Naive B cell (primary cell): ENCODE data around the gene CFAP20DC. TPM values are rescaled to one million over a fixed set of nuclear protein-coding genes. Genes with fewer than 3 reads are reported as not detected.
A peak's percentile ranks its signal among the peaks of the same experiment; 100 is the strongest.

Experiments used
- ATAC-seq, 2 donors: fragments of 150-1000 bp; cut with Tn5 transposase; 2 replicates each; pipeline ENCODE4 v1.10.0; 2021; ENCODE audit warnings: low read depth in 2 of 2, mild to moderate bottlenecking in 2 of 2, moderate library complexity in 2 of 2
- DNase-seq: peaks from one replicate; pipeline ENCODE4 v3.0.0; 2022
- H3K27ac Mint-ChIP-seq, 6 donors: one replicate each; pipeline ENCODE4 v1.8.0; 2020 to 2022; ENCODE audit warnings: mild to moderate bottlenecking in 6 of 6, mixed read lengths in 6 of 6, moderate library complexity in 5 of 6, inconsistent platforms in 2 of 6
- H3K27me3 Mint-ChIP-seq, 3 donors: one replicate each; pipeline ENCODE4 v1.8.0; 2021 to 2022; ENCODE audit warnings: mixed read lengths in 3 of 3, mild to moderate bottlenecking in 1 of 3
- H3K36me3 Mint-ChIP-seq, 2 donors: one replicate each; pipeline ENCODE4 v1.8.0; 2020 to 2022; ENCODE audit warnings: mixed read lengths in 2 of 2, inconsistent platforms in 1 of 2, mild to moderate bottlenecking in 1 of 2
- H3K4me1 Mint-ChIP-seq, 3 donors: one replicate each; pipeline ENCODE4 v1.8.0; 2020 to 2022; ENCODE audit warnings: mixed read lengths in 3 of 3, inconsistent platforms in 1 of 3, mild to moderate bottlenecking in 1 of 3, moderate library complexity in 1 of 3
- H3K4me3 Mint-ChIP-seq, 8 donors: one replicate each; pipeline ENCODE4 v1.8.0; 2020 to 2022; ENCODE audit warnings: mild to moderate bottlenecking in 8 of 8, mixed read lengths in 8 of 8, moderate library complexity in 8 of 8, inconsistent platforms in 2 of 8
- H3K9me3 Mint-ChIP-seq, 7 donors: one replicate each; pipeline ENCODE4 v1.8.0; 2020 to 2022; ENCODE audit warnings: mixed read lengths in 7 of 7, mild to moderate bottlenecking in 5 of 7, inconsistent platforms in 2 of 7, moderate library complexity in 1 of 7
- polyA plus RNA-seq, 6 donors: library from polyadenylated mRNA; unstranded; fragments of 300-500 nt; fragmentation: Illumina TruSeq; gene quantifications; one replicate each; pipeline ENCODE4 v1.2.3, GENCODE V29; 2021; ENCODE audit warnings: low read depth in 6 of 6

CFAP20DC gene
- polyA plus RNA-seq, 6 donors from 2014 or later = 0.58 to 2.7 (median 0.62) TPM; not detected in 3

DNA sequence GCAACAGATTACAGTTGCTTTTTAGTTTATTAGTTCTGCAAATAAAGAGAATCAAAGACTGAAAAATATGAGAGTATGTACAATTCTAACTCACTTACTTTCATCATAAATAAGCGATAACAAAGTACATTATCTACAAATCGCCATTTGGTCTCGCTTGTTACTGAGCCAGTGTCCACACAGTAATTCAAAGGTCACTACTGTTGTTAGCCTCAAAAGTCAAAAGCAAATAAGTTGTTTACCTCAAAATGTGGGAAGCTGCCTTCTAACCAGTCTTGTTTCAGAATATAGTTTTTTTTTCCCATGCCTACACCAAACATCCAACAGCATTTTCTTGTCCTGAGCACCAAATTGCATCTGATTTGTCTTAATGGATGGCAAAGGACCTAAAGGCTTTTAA lies 255.9 kb downstream of the CFAP20DC start:
- Mint-ChIP-seq H3K27ac (peak overlapping the region in 1 of 6 donors; percentile 55), H3K4me3 (no peak overlapping the region), H3K4me1 (no peaks in the 10 kb centered on the region), H3K36me3 (no peaks in the 10 kb centered on the region), H3K9me3 (no peaks in the 10 kb centered on the region), H3K27me3 (no peaks in the 10 kb centered on the region)
- ATAC-seq = no peak
- no peak for DNase-seq

DNA sequence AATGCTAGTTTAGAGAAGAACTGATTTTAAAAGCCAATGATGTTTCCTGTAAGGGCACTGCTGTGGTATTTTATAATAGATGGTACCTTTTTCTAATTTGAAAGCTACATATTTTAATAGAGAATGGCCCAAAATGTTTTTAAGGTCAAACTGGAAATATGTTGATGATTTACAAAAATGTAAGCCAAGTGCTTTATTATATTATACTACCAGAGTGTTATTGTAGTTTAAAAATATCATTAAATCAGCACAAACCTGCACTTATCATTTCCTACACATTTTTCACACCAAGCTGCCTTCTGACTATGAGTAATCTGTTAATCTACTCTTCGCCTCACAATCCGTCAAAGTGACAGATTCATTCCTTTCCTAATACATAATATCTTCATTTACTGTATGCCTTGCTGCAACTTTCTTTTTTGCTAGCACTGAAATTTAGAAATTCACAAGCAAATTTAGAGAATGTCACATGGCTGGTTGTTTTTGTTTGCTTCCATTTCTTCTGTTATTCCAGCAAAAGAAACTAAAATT lies 256.8 kb downstream of the CFAP20DC start:
- no peak overlapping the region for H3K4me3 Mint-ChIP-seq
- H3K36me3 Mint-ChIP-seq = no peaks in the 10 kb centered on the region
- no peaks in the 10 kb centered on the region for H3K4me1 Mint-ChIP-seq
- H3K27me3 Mint-ChIP-seq = no peaks in the 10 kb centered on the region
- ATAC-seq = no peak
- no peak overlapping the region for H3K27ac Mint-ChIP-seq
- H3K9me3 Mint-ChIP-seq = no peaks in the 10 kb centered on the region
- no peak for DNase-seq

DNA sequence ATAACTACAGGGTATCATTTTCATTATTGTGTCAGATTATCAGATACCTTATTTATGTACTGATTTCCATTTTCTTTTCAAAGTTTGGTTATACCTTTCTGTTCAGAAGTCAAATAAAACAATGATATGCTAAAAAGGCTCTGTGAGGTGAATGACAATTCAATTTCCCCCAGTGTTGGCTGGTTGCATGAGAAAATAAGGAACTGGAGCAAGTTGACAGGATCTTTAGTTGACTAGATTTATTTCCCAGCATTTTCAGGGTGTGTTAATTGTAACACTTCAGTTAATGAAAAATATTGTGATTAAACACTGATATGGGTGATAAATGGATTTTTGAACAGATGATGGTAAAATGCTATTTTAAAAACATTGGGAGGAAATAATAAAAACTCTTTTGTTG lies 260.4 kb downstream of the CFAP20DC start:
- no peak overlapping the region for H3K27ac Mint-ChIP-seq
- no peak overlapping the region for H3K4me3 Mint-ChIP-seq
- no peaks in the 10 kb centered on the region for H3K27me3 Mint-ChIP-seq
- H3K4me1 Mint-ChIP-seq = no peaks in the 10 kb centered on the region
- no peak for ATAC-seq
- DNase-seq = no peak
- H3K36me3 Mint-ChIP-seq = no peaks in the 10 kb centered on the region
- no peaks in the 10 kb centered on the region for H3K9me3 Mint-ChIP-seq

DNA sequence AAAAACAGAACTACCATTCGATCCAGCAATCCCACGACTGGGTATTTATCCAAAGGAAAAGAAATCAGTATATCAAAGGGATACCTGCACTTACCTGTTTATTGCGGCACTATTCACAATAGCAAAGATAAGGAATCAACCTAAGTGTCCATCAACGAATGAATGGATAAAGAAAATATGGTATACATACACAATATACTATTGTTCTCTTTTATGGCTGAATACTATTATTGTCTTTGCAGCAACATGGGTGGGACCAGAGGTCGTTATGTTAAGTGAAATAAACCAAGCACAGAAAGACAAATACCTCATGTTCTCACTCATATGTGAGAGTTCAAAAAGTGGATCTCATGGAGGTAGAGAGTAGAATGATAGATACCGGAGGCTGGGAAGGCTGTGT lies 264.9 kb downstream of the CFAP20DC start:
- ATAC-seq (no peak), DNase-seq (no peak)
- peaks cover 7 to 25% (median 14%) of the 10 kb centered on the region in 7 donors for H3K9me3 Mint-ChIP-seq
- H3K27ac Mint-ChIP-seq = no peak overlapping the region
- peaks cover 0 to 6% of the 10 kb centered on the region in 2 donors for H3K36me3 Mint-ChIP-seq
- H3K27me3 Mint-ChIP-seq = no peaks in the 10 kb centered on the region
- H3K4me3 Mint-ChIP-seq = no peak overlapping the region
- no peaks in the 10 kb centered on the region for H3K4me1 Mint-ChIP-seq

DNA sequence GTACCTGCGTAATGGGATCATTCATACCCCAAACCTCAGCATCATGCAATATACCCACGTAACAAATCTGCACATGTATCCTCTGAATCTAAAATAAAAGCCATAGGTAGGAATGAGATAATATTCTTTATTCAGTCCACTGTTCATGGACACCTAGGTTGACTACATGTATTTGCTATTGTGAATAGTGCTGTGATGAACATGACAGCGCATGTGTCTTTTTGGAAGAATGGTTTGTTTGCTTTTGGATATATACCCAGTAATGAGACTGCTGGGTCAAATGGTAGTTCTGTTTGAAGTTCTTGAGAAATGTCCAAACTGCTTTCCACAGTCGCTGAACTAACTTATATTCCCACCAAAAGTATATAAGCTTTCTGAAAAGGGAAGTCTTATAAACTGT lies 265.4 kb downstream of the CFAP20DC start:
- DNase-seq (no peak), ATAC-seq (no peak)
- H3K36me3 Mint-ChIP-seq = peaks cover 0 to 11% of the 10 kb centered on the region in 2 donors
- no peaks in the 10 kb centered on the region for H3K4me1 Mint-ChIP-seq
- H3K9me3 Mint-ChIP-seq = peaks cover 10 to 29% (median 16%) of the 10 kb centered on the region in 7 donors
- H3K4me3 Mint-ChIP-seq = no peak overlapping the region
- H3K27me3 Mint-ChIP-seq = no peaks in the 10 kb centered on the region
- H3K27ac Mint-ChIP-seq = no peak overlapping the region

DNA sequence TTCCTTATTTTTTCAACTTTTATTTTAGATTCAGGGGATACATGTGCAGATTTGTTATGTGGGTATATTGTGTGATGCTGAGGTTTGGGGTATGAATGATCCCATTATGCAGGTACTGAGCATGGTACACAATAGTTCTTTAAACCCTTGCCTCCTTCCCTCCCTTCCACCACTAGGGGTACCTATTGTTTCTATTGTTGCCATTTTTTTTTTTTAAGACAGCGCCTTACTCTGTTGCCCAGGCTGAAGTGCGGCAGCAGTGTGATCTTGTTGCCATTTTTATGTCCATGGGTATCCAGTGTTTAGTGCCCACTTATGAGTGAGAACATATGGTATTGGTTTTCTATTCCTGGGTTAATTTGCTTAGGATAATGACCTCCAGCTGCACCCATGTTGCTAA lies 266.0 kb downstream of the CFAP20DC start:
- peaks cover 0 to 17% of the 10 kb centered on the region in 2 donors for H3K36me3 Mint-ChIP-seq
- H3K4me1 Mint-ChIP-seq = no peaks in the 10 kb centered on the region
- H3K9me3 Mint-ChIP-seq = peaks cover 14 to 35% (median 21%) of the 10 kb centered on the region in 7 donors
- no peak overlapping the region for H3K4me3 Mint-ChIP-seq
- no peaks in the 10 kb centered on the region for H3K27me3 Mint-ChIP-seq
- DNase-seq (no peak), ATAC-seq (no peak)
- H3K27ac Mint-ChIP-seq = no peak overlapping the region

DNA sequence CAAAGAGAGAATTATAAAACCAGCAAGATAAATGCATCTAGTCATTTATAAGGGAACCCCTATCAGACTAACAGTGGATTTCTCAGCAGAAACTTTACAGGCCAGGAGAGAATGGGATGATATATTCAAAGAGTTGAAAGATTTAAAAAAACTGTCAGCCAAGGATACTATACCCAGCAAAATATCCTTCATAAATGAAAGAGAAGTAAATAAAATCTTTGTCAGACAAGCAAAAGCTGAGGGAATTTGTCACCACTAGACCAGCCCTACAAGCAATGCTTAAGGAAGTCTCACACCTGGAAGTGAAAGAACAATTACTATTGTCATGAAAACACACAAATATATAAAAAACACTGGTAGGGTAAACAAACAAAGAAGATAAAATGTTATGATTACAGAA lies 269.9 kb downstream of the CFAP20DC start:
- no peak for ATAC-seq
- no peak for DNase-seq
- H3K4me1 Mint-ChIP-seq = no peaks in the 10 kb centered on the region
- H3K4me3 Mint-ChIP-seq = no peak overlapping the region
- peaks cover 0 to 22% of the 10 kb centered on the region in 2 donors for H3K36me3 Mint-ChIP-seq
- H3K27me3 Mint-ChIP-seq = peaks cover 0 to 2% (median 0%) of the 10 kb centered on the region in 3 donors
- peaks cover 17 to 42% (median 29%) of the 10 kb centered on the region in 7 donors for H3K9me3 Mint-ChIP-seq
- H3K27ac Mint-ChIP-seq = no peak overlapping the region

DNA sequence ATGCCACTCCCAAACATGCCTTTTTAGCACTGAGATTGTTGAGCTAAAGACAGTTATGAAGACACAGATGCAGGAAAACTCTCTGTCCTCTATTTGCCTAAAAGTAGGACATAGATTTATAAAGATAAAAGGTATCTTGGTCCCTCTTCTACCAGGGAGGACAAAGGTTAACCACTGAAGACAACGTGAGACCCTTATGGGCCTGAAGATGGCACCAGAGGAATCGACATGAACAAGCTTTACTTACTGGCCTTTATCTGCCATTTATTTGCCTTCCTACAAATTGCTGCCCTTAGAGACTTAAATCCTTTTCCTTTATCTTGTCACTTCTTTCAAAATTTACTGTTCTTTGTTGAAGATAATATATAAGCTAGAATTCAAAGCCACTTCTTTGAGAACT lies 273.6 kb downstream of the CFAP20DC start:
- H3K4me1 Mint-ChIP-seq = no peaks in the 10 kb centered on the region
- H3K36me3 Mint-ChIP-seq = peaks cover 0 to 22% of the 10 kb centered on the region in 2 donors
- peaks cover 13 to 33% (median 25%) of the 10 kb centered on the region in 7 donors for H3K9me3 Mint-ChIP-seq
- no peak overlapping the region for H3K4me3 Mint-ChIP-seq
- ATAC-seq (no peak), DNase-seq (no peak)
- peaks cover 0 to 4% (median 0%) of the 10 kb centered on the region in 3 donors for H3K27me3 Mint-ChIP-seq
- H3K27ac Mint-ChIP-seq = no peak overlapping the region

DNA sequence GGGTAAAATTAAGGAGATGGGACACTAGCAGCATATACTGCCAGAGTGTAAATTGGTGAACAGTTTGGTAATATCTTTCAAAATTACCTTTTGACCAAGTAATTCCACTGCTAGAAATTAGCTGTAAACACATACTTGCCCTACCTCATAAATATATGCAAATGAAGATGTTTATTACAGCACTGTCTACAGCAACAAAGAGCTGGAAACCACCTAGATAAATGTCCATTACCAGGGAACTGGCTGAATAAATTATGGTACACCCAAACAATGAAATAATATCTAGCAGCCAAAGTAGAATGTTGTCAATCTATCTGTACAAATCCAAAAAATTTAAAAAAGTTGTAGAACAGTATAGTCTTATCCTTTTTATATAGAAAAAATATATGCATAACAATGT lies 277.4 kb downstream of the CFAP20DC start:
- Mint-ChIP-seq H3K27me3 (peaks cover 11 to 15% (median 12%) of the 10 kb centered on the region in 3 donors), H3K4me3 (no peak overlapping the region), H3K4me1 (no peaks in the 10 kb centered on the region), H3K27ac (no peak overlapping the region), H3K36me3 (no peaks in the 10 kb centered on the region), H3K9me3 (peaks cover 1 to 17% (median 7%) of the 10 kb centered on the region in 7 donors)
- ATAC-seq (no peak), DNase-seq (no peak)

DNA sequence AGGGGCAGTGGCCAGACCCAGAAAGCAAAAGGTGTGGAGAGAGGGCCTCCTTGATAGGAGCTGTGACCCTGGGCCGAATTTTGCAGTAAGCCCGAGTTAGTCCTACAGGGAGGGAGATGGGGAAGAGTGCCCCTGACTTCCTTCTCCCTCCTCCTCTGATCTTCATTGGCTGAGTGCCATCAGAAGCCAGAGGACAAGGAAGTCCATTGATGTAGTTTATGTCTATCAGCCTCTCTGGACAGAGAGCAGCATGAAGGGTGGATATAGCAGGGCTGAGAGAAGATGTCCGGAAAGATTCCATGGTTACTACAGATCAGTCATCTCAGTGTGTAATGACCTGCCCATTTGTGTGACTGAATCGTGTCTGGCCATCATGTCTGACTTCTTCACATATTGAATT lies 280.8 kb downstream of the CFAP20DC start:
- Mint-ChIP-seq H3K4me3 (no peak overlapping the region), H3K9me3 (peaks cover 0 to 22% (median 10%) of the 10 kb centered on the region in 7 donors), H3K4me1 (no peaks in the 10 kb centered on the region), H3K36me3 (no peaks in the 10 kb centered on the region), H3K27me3 (peaks cover 11 to 12% (median 12%) of the 10 kb centered on the region in 3 donors), H3K27ac (no peak overlapping the region)
- DNase-seq = no peak
- ATAC-seq = no peak

DNA sequence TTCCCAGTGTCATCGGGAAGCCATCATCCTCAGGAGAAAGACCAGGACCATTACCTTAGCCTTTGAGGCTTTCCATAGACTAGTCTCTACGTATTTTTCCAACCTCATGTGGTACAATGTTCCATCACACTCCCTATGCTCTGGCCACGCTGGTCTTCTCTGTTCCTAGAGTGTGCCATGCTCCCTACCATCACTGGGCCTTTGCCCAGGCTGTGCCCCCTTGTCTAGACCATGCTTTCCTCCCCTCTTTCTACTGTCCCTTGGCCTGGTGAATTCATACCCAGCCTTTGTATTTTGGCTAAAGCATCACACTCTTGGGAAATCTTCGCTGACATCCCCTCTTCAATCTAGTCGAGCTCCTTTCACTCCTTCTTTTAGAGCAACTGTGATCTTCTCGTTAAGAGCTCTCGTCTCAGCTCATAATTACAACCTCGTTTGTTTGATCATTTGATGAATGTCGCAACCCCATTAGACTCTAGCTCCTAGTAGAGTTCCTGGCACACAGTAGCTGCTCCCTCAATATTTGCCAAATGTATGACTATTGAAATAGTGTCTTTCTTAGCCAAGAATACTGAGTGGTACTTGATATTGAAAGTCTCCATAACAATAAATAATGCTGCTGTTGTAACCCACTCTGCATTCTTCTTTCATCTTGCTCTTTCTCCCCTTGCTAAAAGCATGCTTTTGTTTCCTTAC lies 283.1 kb downstream of the CFAP20DC start:
- DNase-seq = no peak
- no peak overlapping the region for H3K4me3 Mint-ChIP-seq
- no peaks in the 10 kb centered on the region for H3K4me1 Mint-ChIP-seq
- ATAC-seq = no peak
- H3K36me3 Mint-ChIP-seq = no peaks in the 10 kb centered on the region
- no peak overlapping the region for H3K27ac Mint-ChIP-seq
- peaks cover 12 to 23% (median 12%) of the 10 kb centered on the region in 3 donors for H3K27me3 Mint-ChIP-seq
- H3K9me3 Mint-ChIP-seq = peaks cover under 1 to 22% (median 11%) of the 10 kb centered on the region in 7 donors

DNA sequence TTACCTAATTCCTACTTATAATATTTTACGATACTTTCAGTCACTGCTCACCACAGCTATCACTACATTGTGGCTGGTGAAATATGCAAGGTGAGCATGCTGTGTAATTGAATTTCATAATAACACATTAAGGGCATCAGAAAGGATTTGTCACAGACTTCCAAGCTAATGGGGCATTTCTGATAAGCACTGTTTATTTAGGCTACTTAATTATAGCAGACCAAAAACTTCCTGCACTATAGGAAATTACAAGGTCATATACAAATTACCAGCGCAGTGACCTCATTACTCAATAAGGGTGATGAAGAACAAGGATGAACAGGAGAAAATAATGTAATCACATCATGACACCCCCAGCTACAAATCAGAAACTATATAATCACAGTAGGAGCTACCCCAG lies 294.7 kb downstream of the CFAP20DC start:
- Mint-ChIP-seq H3K27me3 (no peaks in the 10 kb centered on the region), H3K9me3 (peaks cover 0 to 6% (median 0%) of the 10 kb centered on the region in 7 donors), H3K4me1 (peaks cover 0 to 3% (median 0%) of the 10 kb centered on the region in 3 donors), H3K27ac (no peak overlapping the region), H3K36me3 (no peaks in the 10 kb centered on the region), H3K4me3 (no peak overlapping the region)
- DNase-seq (no peak), ATAC-seq (no peak)

DNA sequence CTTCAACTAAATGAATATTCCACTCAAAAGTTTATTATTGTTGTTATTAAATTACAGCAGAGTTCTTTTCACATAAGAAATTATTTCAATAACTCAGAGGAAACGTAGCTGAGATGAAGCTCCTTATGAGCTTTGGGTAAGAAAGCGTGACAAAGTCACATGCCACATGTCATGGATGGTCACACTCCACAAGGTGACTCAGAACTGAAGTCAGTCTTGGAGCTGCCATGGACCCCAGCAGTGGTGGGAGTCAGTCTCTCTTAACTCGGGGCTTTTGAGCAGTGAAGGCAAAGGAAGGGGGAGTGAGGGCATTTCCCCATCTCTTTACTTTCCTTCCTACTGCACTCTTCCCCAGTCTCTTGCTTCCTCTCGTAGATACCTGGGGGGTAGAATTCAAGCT lies 295.8 kb downstream of the CFAP20DC start:
- Mint-ChIP-seq H3K4me1 (peaks cover 0 to 3% (median 0%) of the 10 kb centered on the region in 3 donors), H3K27me3 (no peaks in the 10 kb centered on the region), H3K4me3 (no peak overlapping the region), H3K9me3 (peaks cover 0 to 3% (median 0%) of the 10 kb centered on the region in 7 donors), H3K27ac (no peak overlapping the region), H3K36me3 (no peaks in the 10 kb centered on the region)
- DNase-seq (no peak), ATAC-seq (no peak)

DNA sequence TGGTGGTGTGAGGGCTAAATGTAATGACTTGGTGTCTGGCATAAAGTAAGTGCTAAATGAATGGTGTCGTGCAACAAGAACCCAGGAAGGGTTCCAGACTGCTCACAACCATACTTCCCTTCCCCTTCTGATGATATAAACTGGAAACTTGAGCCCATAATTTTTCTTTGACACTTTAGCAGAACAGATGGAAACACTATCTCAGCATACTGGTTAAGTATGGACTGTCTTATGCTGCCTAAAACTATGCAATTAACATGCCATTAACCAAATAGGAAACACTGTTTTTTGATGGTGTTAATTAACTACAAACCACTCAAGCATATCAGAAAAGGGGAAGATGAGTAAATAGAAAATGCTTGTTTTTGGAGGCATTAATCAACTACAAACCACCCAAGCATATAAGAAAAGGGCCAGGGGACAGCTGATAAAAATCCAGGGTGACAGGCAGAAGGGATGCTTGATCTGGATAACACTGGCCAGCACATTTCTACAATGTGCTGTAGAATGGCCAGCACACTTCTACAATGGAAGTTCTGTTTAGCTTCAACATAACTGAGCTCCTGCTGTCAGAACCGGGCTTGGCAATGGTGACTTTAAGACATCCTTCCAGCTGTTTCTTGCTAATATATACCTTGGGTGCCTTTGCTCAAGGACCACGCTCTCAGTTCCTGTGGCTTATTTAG lies 297.8 kb downstream of the CFAP20DC start:
- peaks cover 0 to 3% (median 0%) of the 10 kb centered on the region in 3 donors for H3K4me1 Mint-ChIP-seq
- no peak overlapping the region for H3K4me3 Mint-ChIP-seq
- no peaks in the 10 kb centered on the region for H3K27me3 Mint-ChIP-seq
- no peak for ATAC-seq
- H3K36me3 Mint-ChIP-seq = no peaks in the 10 kb centered on the region
- no peaks in the 10 kb centered on the region for H3K9me3 Mint-ChIP-seq
- no peak for DNase-seq
- H3K27ac Mint-ChIP-seq = no peak overlapping the region
